K562 (cell line): ENCODE measurements around the gene ARHGAP25. TPM values are rescaled to one million over a fixed set of nuclear protein-coding genes. Genes with fewer than 3 reads are reported as not detected.
A peak's percentile ranks its signal among the peaks of the same experiment; 100 is the strongest.

Source experiments
- ATAC-seq: fragments of 200-7000 bp; cut with Tn5 transposase; 3 replicates; pipeline ENCODE4 v1.9.1; 2020; ENCODE audit warnings: moderate library complexity
- BruUV-seq: library from RNA; stranded (reverse); fragments of 400-500 nt; replicated peaks from 2 replicates; lab custom pipeline; 2021; lab: Mats Ljungman, UMichigan
- CTCF ChIA-PET: fragments of 300-600 bp; formaldehyde crosslinking; extraction: SDS; loops from one replicate; lab custom pipeline; 2021; ENCODE audit warnings: low intra/inter-chr PET ratio; lab: Yijun Ruan, JAX
- POLR2A ChIA-PET: fragments of 300-600, 350-650 bp; sonication (Branson Sonifier 250); formaldehyde crosslinking; extraction: SDS; loops from one replicate; lab custom pipeline; 2021; ENCODE audit warnings: antibody characterized with exemption, inconsistent platforms; lab: Yijun Ruan, JAX
- DNase-seq, 4 experiments: peaks; one replicate each; pipeline versions ENCODE4 v3.0.0 to v3.0.0-alpha.2; 2011 to 2018; ENCODE audit warnings: low spot score in 3 of 4, mixed read lengths in 3 of 4; ENCODE audit errors: extremely low read depth in 1 of 4
- FAIRE-seq: peaks from 2 replicates; lab custom pipeline; 2011; peaks lifted over from hg19 to GRCh38; lab: Jason Lieb, UNC
- H2AFZ ChIP-seq: 2 replicates; pipeline ENCODE4 v1.6.0; 2011; ENCODE audit warnings: low read depth, low read length, control low read depth, inconsistent platforms
- H3K27ac ChIP-seq: fragments of 200-600 bp; 3 replicates; pipeline ENCODE4 v1.8.0; 2011; ENCODE audit warnings: low read depth, mild to moderate bottlenecking, control low read depth, inconsistent platforms, low read length, moderate library complexity, mixed read lengths; ENCODE audit errors: extremely low read depth
- H3K27me3 ChIP-seq, 2 experiments: fragments of 300-600 bp in 1 of 2; 2 replicates in 1 of 2; 3 replicates in 1 of 2; pipeline versions ENCODE4 v1.6.0 to v1.8.0; 2011; ENCODE audit warnings: inconsistent platforms in 2 of 2, low read length in 2 of 2, mild to moderate bottlenecking in 1 of 2, mixed read lengths in 1 of 2, moderate library complexity in 1 of 2; ENCODE audit not compliant: control insufficient read depth in 2 of 2, insufficient read depth in 2 of 2
- H3K36me3 ChIP-seq: fragments of 300-600 bp; 3 replicates; pipeline ENCODE4 v1.8.0; 2011; ENCODE audit warnings: mild to moderate bottlenecking, low read length, inconsistent platforms; ENCODE audit not compliant: control insufficient read depth, insufficient read depth
- H3K4me1 ChIP-seq, 2 experiments: fragments of 200-600 bp in 1 of 2; replicated peaks in 1 of 2; 2 replicates in 1 of 2; 3 replicates in 1 of 2; pipeline versions ENCODE4 v1.5.1 to v1.8.0; 2011; ENCODE audit warnings: inconsistent platforms in 2 of 2, low read length in 2 of 2, mild to moderate bottlenecking in 1 of 2, mixed read lengths in 1 of 2, moderate library complexity in 1 of 2; ENCODE audit not compliant: control insufficient read depth in 2 of 2, insufficient read depth in 2 of 2
- H3K4me2 ChIP-seq: 2 replicates; pipeline ENCODE4 v1.6.1; 2011; ENCODE audit warnings: low read length, control low read depth, inconsistent platforms, mixed read lengths; ENCODE audit not compliant: insufficient read depth
- H3K4me3 ChIP-seq: fragments of 200-600 bp; sonication (generic), shearing (Covaris generic); 2 replicates; pipeline ENCODE4 v1.5.1; 2016; ENCODE audit warnings: control low read depth, inconsistent platforms
- H3K79me2 ChIP-seq: fragments of 200-600 bp; 3 replicates; pipeline ENCODE4 v1.8.0; 2011; ENCODE audit warnings: low read length, inconsistent platforms; ENCODE audit not compliant: control insufficient read depth, insufficient read depth
- H3K9ac ChIP-seq, 2 experiments: 2 replicates each; pipeline versions ENCODE4 v1.6.0 to v1.6.1; 2011; ENCODE audit warnings: low read depth in 2 of 2, low read length in 2 of 2, control low read depth in 1 of 2, inconsistent platforms in 1 of 2, mild to moderate bottlenecking in 1 of 2, mixed read lengths in 1 of 2; ENCODE audit not compliant: insufficient read depth in 1 of 2
- H3K9me1 ChIP-seq: one replicate; pipeline ENCODE4 v1.6.0; 2011; ENCODE audit warnings: inconsistent platforms, mild to moderate bottlenecking, low read length, moderate library complexity; ENCODE audit not compliant: control insufficient read depth, insufficient read depth
- H3K9me3 ChIP-seq: replicated peaks from 2 replicates; pipeline ENCODE4 v1.5.1; 2011; ENCODE audit warnings: low read depth, low read length, inconsistent platforms; ENCODE audit not compliant: control insufficient read depth, insufficient read depth
- H4K20me1 ChIP-seq: replicated peaks from 2 replicates; pipeline ENCODE4 v1.6.1; 2011; ENCODE audit warnings: low read length, inconsistent platforms, mixed read lengths; ENCODE audit not compliant: control insufficient read depth, insufficient read depth
- BRD9 ChIP-seq: fragments of 450-650 bp; IDR thresholded peaks from 2 replicates; pipeline ENCODE4 v1.6.1; 2018; ENCODE audit warnings: low read depth; ENCODE audit not compliant: partially characterized antibody
- CEBPG ChIP-seq, 3 experiments: fragments of 200-800 bp in 1 of 3; sonication (Bioruptor generic) in 1 of 3; sonication (generic) in 1 of 3; formaldehyde crosslinking in 1 of 3; IDR thresholded peaks in 2 of 3; conservative IDR thresholded peaks in 1 of 3; 2 replicates each; pipeline versions ENCODE4 v1.6.1 to v1.8.0; 2016 to 2022; ENCODE audit warnings: missing compliant biosample characterization in 2 of 3, missing genetic modification characterization in 2 of 3, mild to moderate bottlenecking in 1 of 3, missing genetic modification reagents in 1 of 3
- DPF2 ChIP-seq: fragments of 450-650 bp; IDR thresholded peaks from 2 replicates; pipeline ENCODE4 v1.6.1; 2016
- MEF2A ChIP-seq: IDR thresholded peaks from 2 replicates; pipeline ENCODE4 v1.6.1; 2011; ENCODE audit warnings: low read depth, mild to moderate bottlenecking, low read length, moderate library complexity; ENCODE audit not compliant: control insufficient read depth
- NFE2L1 ChIP-seq: fragments of 450-650 bp; IDR thresholded peaks from 2 replicates; pipeline ENCODE4 v1.6.1; 2016; ENCODE audit warnings: missing genetic modification characterization, low read depth, mild to moderate bottlenecking, missing compliant biosample characterization, moderate library complexity, borderline replicate concordance
- SPI1 ChIP-seq: IDR thresholded peaks from 2 replicates; pipeline ENCODE4 v1.6.1; 2011; ENCODE audit warnings: low read depth, low read length, control low read depth, borderline replicate concordance
- ZNF24 ChIP-seq: fragments of 450-650 bp; IDR thresholded peaks from 2 replicates; pipeline ENCODE4 v1.6.1; 2016
- WGBS: fragments of 100-300 bp; shearing (Covaris generic); methylation state at CpG from one replicate; pipeline ENCODE4 v1.1.6; 2016; ENCODE audit warnings: low coverage, mixed read lengths; ENCODE audit not compliant: insufficient coverage; ENCODE audit errors: missing lambda C conversion rate; 5-methylcytosine and 5-hydroxymethylcytosine counted together
- in situ Hi-C: fragments of 300-500 bp; cut with MboI; formaldehyde crosslinking; loops from 4 replicates; pipeline ENCODE4 v1.15.0; 2018; ENCODE audit warnings: inconsistent platforms, mixed read lengths
- intact Hi-C: fragments of 100-400 bp; cut with micrococcal nuclease; formaldehyde crosslinking; loops from 2 replicates; pipeline ENCODE4 v1.14.2; 2022
- polyA plus RNA-seq, 8 experiments: library from polyadenylated mRNA; depleted of rRNA in 4 of 8; stranded (reverse) in 5 of 8; unstranded in 3 of 8; fragments of >200 nt; fragmentation: Nextera tagmentation in 2 of 8; fragmentation: Illumina TruSeq in 1 of 8; extraction: Ambion mirVana in 2 of 8; extraction: Trizol in 1 of 8; gene quantifications; 2 replicates each; pipeline versions ENCODE4 v1.2.1 to v1.2.3, GENCODE V29; 2011 to 2014; ENCODE audit warnings: inconsistent platforms in 1 of 8, missing spikeins in 1 of 8
- total RNA-seq, 7 experiments: library from RNA; depleted of rRNA in 6 of 7; stranded (reverse); fragments of >200 nt in 6 of 7; fragmentation: Illumina TruSeq in 2 of 7; extraction: Trizol in 2 of 7; gene quantifications; 2 replicates each; pipeline versions ENCODE4 v1.2.1 to v1.2.3, GENCODE V29; 2011 to 2021; ENCODE audit warnings: low replicate concordance in 1 of 7

ARHGAP25 gene
- total and polyA plus RNA-seq, 9 of the 15 experiments (the other 6 are each of a cell fraction or from before 2014, with no cell fraction given) = 4.9 to 14.8 (median 10.7) TPM

- in situ Hi-C loops (no loop called here), intact Hi-C loops (no loop called here)
- H3K9me1 ChIP-seq = no peaks in the 10 kb centered on the region
- peaks cover 0 to 3% of the 10 kb centered on the region in 2 experiments; a peak in 1 of 5 replicates for H3K4me1 ChIP-seq
- DNase-seq (no peak), FAIRE-seq (no peak), ATAC-seq (no peak)
- H3K4me2 ChIP-seq = no peak overlapping the region
- no peak overlapping the region for H3K4me3 ChIP-seq
- POLR2A ChIA-PET = no interaction called here
- TF ChIP-seq BRD9 (no peak), MEF2A (no peak), NFE2L1 (tag) (0 out of 2 replicates have a peak, but pooled peaks have one; percentile 5), DPF2 (no peak), ZNF24 (no peak), CEBPG (CRISPR knock-in tag; IDR thresholded peaks at IDR 0.05) (no peak), CEBPG (tag; conservative IDR thresholded peaks at IDR 0.05 in 1 of 2, IDR thresholded peaks at IDR 0.05 in 1 of 2) (0 out of 4 replicates have a peak, but pooled peaks have one; percentile 17 to 24), SPI1 (peak; percentile 55; the same call in 1 of the 2 replicates)
- no peaks in the 10 kb centered on the region for H3K9me3 ChIP-seq
- no peaks in the 10 kb centered on the region for H3K79me2 ChIP-seq
- H3K9ac ChIP-seq = no peak overlapping the region
- no TSS peak for BruUV-seq
- H4K20me1 ChIP-seq = no peaks in the 10 kb centered on the region; the same call in 1 of the 2 replicates
- CTCF ChIA-PET = no interaction called here
- H3K36me3 ChIP-seq = no peaks in the 10 kb centered on the region
- no peak overlapping the region for H2AFZ ChIP-seq
- no peaks in the 10 kb centered on the region for H3K27me3 ChIP-seq
- WGBS = 23% methylated on average over 3 of the region's 3 CpGs
- no peak overlapping the region for H3K27ac ChIP-seq
Observed at GRCh38 chr2:68796295-68796905, 61.8 kb downstream of the ARHGAP25 start.
